HEK293 (cell line): ENCODE measurements around the gene HMHB1.

ENCODE experiments used
- CTCF ChIA-PET: fragments of 350-600 bp; formaldehyde crosslinking; extraction: SDS; loops from one replicate; lab custom pipeline; 2021; ENCODE audit warnings: antibody characterized with exemption; lab: Yijun Ruan, JAX
- POLR2A ChIA-PET: fragments of 300-600 bp; formaldehyde crosslinking; extraction: SDS; loops from one replicate; lab custom pipeline; 2020; ENCODE audit warnings: antibody characterized with exemption, inconsistent platforms; lab: Yijun Ruan, JAX
- H3K27ac ChIP-seq: fragments of 200-500 bp; sonication (Bioruptor generic); 2 replicates; pipeline ENCODE4 v1.5.1; 2014; ENCODE audit warnings: low read depth, low read length, control low read depth, inconsistent platforms; ENCODE audit errors: extremely low read depth
- H3K36me3 ChIP-seq, 2 experiments: fragments of 200-500 bp in 1 of 2; sonication (Bioruptor generic) in 1 of 2; 1 replicate in 1 of 2; 2 replicates in 1 of 2; pipeline ENCODE4 v1.5.1; 2014 to 2017; ENCODE audit warnings: inconsistent platforms in 2 of 2, low read length in 2 of 2; ENCODE audit not compliant: control insufficient read depth in 2 of 2, insufficient read depth in 1 of 2
- H3K4me1 ChIP-seq: fragments of 200-500 bp; sonication (Bioruptor generic); 2 replicates; pipeline ENCODE4 v1.5.1; 2014; ENCODE audit warnings: mild to moderate bottlenecking, low read length, inconsistent platforms; ENCODE audit not compliant: control insufficient read depth, insufficient read depth
- H3K4me3 ChIP-seq: 2 replicates; pipeline ENCODE4 v1.5.1; 2011; ENCODE audit warnings: low read depth, mild to moderate bottlenecking, control low read depth, low read length, moderate library complexity
- H3K9me3 ChIP-seq: fragments of 200-500 bp; sonication (Bioruptor generic); 2 replicates; pipeline ENCODE4 v1.5.1; 2014; ENCODE audit warnings: low read depth, low read length, inconsistent platforms; ENCODE audit not compliant: control insufficient read depth, insufficient read depth
- GLIS1 ChIP-seq: fragments of 450-650 bp; formaldehyde crosslinking; IDR thresholded peaks from 2 replicates; pipeline ENCODE4 v1.5.1; 2016; ENCODE audit warnings: missing biosample characterization, missing genetic modification characterization
- HOXC10 ChIP-seq: sonication (generic); formaldehyde crosslinking; IDR thresholded peaks from 2 replicates; pipeline ENCODE4 v1.8.1; 2023; ENCODE audit warnings: mild to moderate bottlenecking, missing genetic modification reagents
- KLF7 ChIP-seq: fragments of 450-650 bp; formaldehyde crosslinking; IDR thresholded peaks from 2 replicates; pipeline ENCODE4 v1.5.1; 2016; ENCODE audit warnings: missing biosample characterization, missing genetic modification characterization, borderline replicate concordance
- KLF9 ChIP-seq: fragments of 450-650 bp; formaldehyde crosslinking; IDR thresholded peaks from 2 replicates; pipeline ENCODE4 v1.5.1; 2016; ENCODE audit warnings: missing biosample characterization, missing genetic modification characterization, low read depth
- MYNN ChIP-seq: fragments of 450-650 bp; formaldehyde crosslinking; IDR thresholded peaks from 2 replicates; pipeline ENCODE4 v1.5.1; 2016; ENCODE audit warnings: missing biosample characterization, missing genetic modification characterization, borderline replicate concordance
- WT1 ChIP-seq: fragments of 450-650 bp; formaldehyde crosslinking; IDR thresholded peaks from 2 replicates; pipeline ENCODE4 v1.5.1; 2016; ENCODE audit warnings: missing biosample characterization, missing genetic modification characterization
- ZBTB7A ChIP-seq: fragments of 450-650 bp; formaldehyde crosslinking; IDR thresholded peaks from 2 replicates; pipeline ENCODE4 v1.5.1; 2016; ENCODE audit warnings: low read depth, missing biosample characterization, missing genetic modification characterization
- ZIC2 ChIP-seq: fragments of 450-650 bp; formaldehyde crosslinking; IDR thresholded peaks from 2 replicates; pipeline ENCODE4 v1.5.1; 2016; ENCODE audit warnings: missing biosample characterization, missing genetic modification characterization
- ZNF114 ChIP-seq: fragments of 450-650 bp; formaldehyde crosslinking; IDR thresholded peaks from 2 replicates; pipeline ENCODE4 v1.5.0; 2017; ENCODE audit warnings: missing biosample characterization, missing genetic modification characterization
- ZNF121 ChIP-seq: fragments of 450-650 bp; formaldehyde crosslinking; IDR thresholded peaks from 2 replicates; pipeline ENCODE4 v1.5.1; 2016; ENCODE audit warnings: missing biosample characterization, missing genetic modification characterization
- ZNF132 ChIP-seq: fragments of 450-650 bp; formaldehyde crosslinking; IDR thresholded peaks from 2 replicates; pipeline ENCODE4 v1.5.1; 2017; ENCODE audit warnings: missing biosample characterization, missing genetic modification characterization, borderline replicate concordance
- ZNF2 ChIP-seq: fragments of 450-650 bp; formaldehyde crosslinking; IDR thresholded peaks from 2 replicates; pipeline ENCODE4 v1.5.1; 2016; ENCODE audit warnings: missing biosample characterization, missing genetic modification characterization
- ZNF202 ChIP-seq: fragments of 450-650 bp; formaldehyde crosslinking; IDR thresholded peaks from 2 replicates; pipeline ENCODE4 v1.5.1; 2016; ENCODE audit warnings: missing biosample characterization, missing genetic modification characterization, borderline replicate concordance
- ZNF211 ChIP-seq: fragments of 450-650 bp; formaldehyde crosslinking; IDR thresholded peaks from 2 replicates; pipeline ENCODE4 v1.5.1; 2016; ENCODE audit warnings: low read depth, missing biosample characterization, missing genetic modification characterization
- ZNF366 ChIP-seq: fragments of 450-650 bp; formaldehyde crosslinking; conservative IDR thresholded peaks from 2 replicates; pipeline ENCODE4 v1.5.1; 2016; ENCODE audit warnings: missing biosample characterization, missing genetic modification characterization
- ZNF549 ChIP-seq: fragments of 450-650 bp; IDR thresholded peaks from 2 replicates; pipeline ENCODE4 v1.5.1; 2018; ENCODE audit warnings: missing biosample characterization, missing genetic modification characterization, mild to moderate bottlenecking, inconsistent platforms, moderate library complexity
- ZNF626 ChIP-seq: fragments of 450-650 bp; sonication (Bioruptor Pico); formaldehyde crosslinking; IDR thresholded peaks from 2 replicates; pipeline ENCODE4 v1.5.1; 2018; ENCODE audit warnings: missing biosample characterization, missing genetic modification characterization, inconsistent platforms
- ZNF658 ChIP-seq: fragments of 450-650 bp; formaldehyde crosslinking; IDR thresholded peaks from 2 replicates; pipeline ENCODE4; 2016; ENCODE audit warnings: missing biosample characterization, missing genetic modification characterization
- ZNF664 ChIP-seq: fragments of 450-650 bp; formaldehyde crosslinking; IDR thresholded peaks from 2 replicates; pipeline ENCODE4 v1.5.1; 2016; ENCODE audit warnings: missing biosample characterization, missing genetic modification characterization
- ZNF692 ChIP-seq: fragments of 450-650 bp; formaldehyde crosslinking; IDR thresholded peaks from 2 replicates; pipeline ENCODE4 v1.5.1; 2016; ENCODE audit warnings: missing biosample characterization, missing genetic modification characterization
- ZNF701 ChIP-seq: fragments of 450-650 bp; formaldehyde crosslinking; IDR thresholded peaks from 2 replicates; pipeline ENCODE4 v1.5.1; 2016; ENCODE audit warnings: missing biosample characterization, missing genetic modification characterization
- ZNF791 ChIP-seq: fragments of 450-650 bp; formaldehyde crosslinking; IDR thresholded peaks from 2 replicates; pipeline ENCODE4 v1.5.1; 2016; ENCODE audit warnings: missing biosample characterization, missing genetic modification characterization
- ZNF792 ChIP-seq: fragments of 450-650 bp; formaldehyde crosslinking; IDR thresholded peaks from 2 replicates; pipeline ENCODE4 v1.5.1; 2016; ENCODE audit warnings: missing biosample characterization, missing genetic modification characterization

Gene HMHB1

GRCh38 chr5:143769026-143769786 lies 42.8 kb upstream of the HMHB1 start:
- POLR2A ChIA-PET, result no interaction called here

GRCh38 chr5:143770450-143770849 lies 41.5 kb upstream of the HMHB1 start:
- Histone ChIP-seq H3K36me3 (no peaks in the 10 kb centered on the region), H3K4me1 (peaks cover 3% of the 10 kb centered on the region; the same call in 1 of the 2 replicates), H3K4me3 (no peak overlapping the region), H3K9me3 (no peaks in the 10 kb centered on the region), H3K27ac (no peak overlapping the region)
- POLR2A ChIA-PET, result no interaction called here
- TF ChIP-seq ZNF692 (tag by site-specific recombination) (no peak), ZNF202 (no peak), ZNF549 (tag by site-specific recombination) (no peak)
- CTCF ChIA-PET, result interaction anchor here (0.6 to 0.7 kb wide), 2 partner anchors 22 to 83 kb away, joined by 3 read pairs; no protein-coding TSS in a partner anchor

More at GRCh38 chr5:143769026-143769786, 42.8 kb upstream of the HMHB1 start:
- no peak overlapping the region for H3K4me3 ChIP-seq
- H3K36me3 ChIP-seq, result no peaks in the 10 kb centered on the region
- peaks cover 3% of the 10 kb centered on the region; the same call in 1 of the 2 replicates for H3K4me1 ChIP-seq
- CTCF ChIA-PET, result interaction anchor here (0.5 kb wide), 1 partner anchor 199 kb away, joined by 3 read pairs; no protein-coding TSS in a partner anchor
- TF ChIP-seq HOXC10 (CRISPR knock-in tag), result no peak
- no peak for TF ChIP-seq ZNF132 (tag by site-specific recombination)
- no peak for TF ChIP-seq ZNF121 (tag by site-specific recombination)
- no peak for TF ChIP-seq ZBTB7A
- no peak for TF ChIP-seq ZNF114 (tag by site-specific recombination)
- TF ChIP-seq ZNF791 (tag by site-specific recombination), result no peak
- no peak for TF ChIP-seq ZNF658 (tag by site-specific recombination)
- TF ChIP-seq KLF7 (tag by site-specific recombination), result no peak
- no peaks in the 10 kb centered on the region for H3K9me3 ChIP-seq
- no peak overlapping the region for H3K27ac ChIP-seq

- H3K36me3 ChIP-seq, result no peaks in the 10 kb centered on the region
- no peak overlapping the region for H3K27ac ChIP-seq
- CTCF ChIA-PET, result no interaction called here
- no peak overlapping the region for H3K4me3 ChIP-seq
- TF ChIP-seq HOXC10 (CRISPR knock-in tag), result no peak
- TF ChIP-seq MYNN (tag by site-specific recombination), result no peak
- no peak for TF ChIP-seq WT1 (tag by site-specific recombination)
- peaks cover 3% of the 10 kb centered on the region; the same call in 1 of the 2 replicates for H3K4me1 ChIP-seq
- POLR2A ChIA-PET, result no interaction called here
- no peaks in the 10 kb centered on the region for H3K9me3 ChIP-seq
These were observed 40.8 kb upstream of the HMHB1 start for GRCh38 chr5:143771189-143771588.

- ChIA-PET POLR2A (no interaction called here), CTCF (no interaction called here)
- no peaks in the 10 kb centered on the region for H3K9me3 ChIP-seq
- no peak overlapping the region for H3K4me3 ChIP-seq
- TF ChIP-seq KLF9 (no peak), ZNF626 (tag by site-specific recombination) (no peak), ZNF211 (tag by site-specific recombination) (no peak), ZNF2 (tag by site-specific recombination) (no peak), HOXC10 (CRISPR knock-in tag) (no peak), ZNF701 (tag by site-specific recombination) (no peak), ZIC2 (tag by site-specific recombination) (no peak), ZNF366 (tag by site-specific recombination) (no peak), ZNF664 (tag by site-specific recombination) (no peak), ZNF792 (no peak), GLIS1 (tag by site-specific recombination) (no peak)
- H3K27ac ChIP-seq, result no peak overlapping the region
- peaks cover 3% of the 10 kb centered on the region; the same call in 1 of the 2 replicates for H3K4me1 ChIP-seq
- H3K36me3 ChIP-seq, result no peaks in the 10 kb centered on the region
These were observed 40.4 kb upstream of the HMHB1 start for GRCh38 chr5:143771602-143772001.
